ENCODE measurements around the gene ENGASE.

Gene ENGASE

DNA sequence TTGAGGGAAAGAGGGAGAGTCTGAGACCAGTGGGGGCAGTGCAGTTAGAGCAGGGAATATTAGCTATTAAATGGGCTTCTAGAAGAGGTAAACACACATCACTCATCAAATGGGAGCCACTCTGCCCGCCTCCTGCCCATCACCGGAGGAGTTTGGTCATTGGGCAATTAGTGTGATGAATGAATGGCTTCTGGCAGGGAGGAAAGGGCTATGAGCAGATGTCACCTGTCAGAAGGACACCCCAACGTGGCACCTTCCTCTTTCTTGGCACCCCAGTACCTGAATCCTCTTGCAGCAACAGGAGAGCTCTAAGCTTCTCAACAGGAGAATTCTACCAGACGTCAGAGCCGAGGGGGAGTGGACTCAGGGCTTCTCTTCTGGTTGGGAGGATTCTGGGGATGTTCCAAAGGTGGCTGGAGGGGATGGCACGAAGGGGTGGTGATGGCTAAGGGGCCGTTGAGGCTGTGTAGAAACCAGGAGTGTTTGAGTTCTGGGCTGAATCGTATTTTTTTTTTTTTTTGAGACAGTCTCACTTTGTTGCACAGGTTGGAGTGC lies 39.6 kb upstream of the ENGASE start:
- no peak for ATAC-seq
- Mint-ChIP-seq H3K4me3 (no peak overlapping the region), H3K9me3 (no peaks in the 10 kb centered on the region), H3K4me1 (no peaks in the 10 kb centered on the region), H3K27ac (no peak overlapping the region), H3K36me3 (no peaks in the 10 kb centered on the region)
- no peak for DNase-seq (ENCODE audit: low spot score in 2 of 2)

DNA sequence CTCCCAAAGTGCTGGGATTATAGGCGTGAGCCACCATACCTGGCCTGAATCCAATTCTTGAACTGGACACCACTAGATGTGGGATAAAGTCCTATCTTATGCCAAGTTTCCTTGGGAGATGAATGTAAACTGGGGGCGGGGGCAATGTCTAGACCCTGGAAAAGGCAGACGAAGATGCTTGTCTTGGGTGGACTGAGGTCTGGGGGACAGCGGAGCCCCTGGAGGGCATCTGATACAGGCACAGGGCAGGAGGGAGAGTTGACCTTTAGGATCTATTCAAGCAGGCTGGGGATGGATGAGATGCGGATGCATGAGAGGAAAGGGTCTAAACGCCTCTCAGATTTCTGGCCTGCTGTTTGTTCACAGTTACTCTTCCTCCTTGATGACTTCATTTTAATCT lies 38.9 kb upstream of the ENGASE start:
- Mint-ChIP-seq H3K9me3 (no peaks in the 10 kb centered on the region), H3K4me1 (no peaks in the 10 kb centered on the region), H3K4me3 (no peak overlapping the region), H3K36me3 (no peaks in the 10 kb centered on the region), H3K27ac (no peak overlapping the region)
- DNase-seq (ENCODE audit: low spot score in 2 of 2): no peak
- no peak for ATAC-seq

DNA sequence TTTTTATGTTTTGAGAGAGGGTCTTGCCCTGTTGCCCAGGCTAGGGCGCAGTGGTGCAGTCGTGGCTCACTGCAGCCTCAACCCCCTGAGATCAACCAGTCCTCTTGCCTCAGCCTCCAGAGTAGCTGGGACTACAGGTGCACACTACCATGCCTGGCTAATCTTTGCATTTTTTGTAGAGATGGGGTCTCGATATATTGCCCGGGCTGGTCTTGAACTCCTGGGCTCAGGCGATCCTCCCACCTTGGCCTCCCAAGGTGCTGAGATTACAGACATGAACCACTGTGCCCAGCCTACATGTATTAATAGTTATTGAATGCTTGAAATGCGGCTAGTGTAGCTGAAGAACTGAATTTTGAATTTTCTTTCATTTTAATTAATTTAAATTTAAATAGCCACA lies 38.4 kb upstream of the ENGASE start:
- Mint-ChIP-seq H3K27ac (no peak overlapping the region), H3K36me3 (no peaks in the 10 kb centered on the region)

DNA sequence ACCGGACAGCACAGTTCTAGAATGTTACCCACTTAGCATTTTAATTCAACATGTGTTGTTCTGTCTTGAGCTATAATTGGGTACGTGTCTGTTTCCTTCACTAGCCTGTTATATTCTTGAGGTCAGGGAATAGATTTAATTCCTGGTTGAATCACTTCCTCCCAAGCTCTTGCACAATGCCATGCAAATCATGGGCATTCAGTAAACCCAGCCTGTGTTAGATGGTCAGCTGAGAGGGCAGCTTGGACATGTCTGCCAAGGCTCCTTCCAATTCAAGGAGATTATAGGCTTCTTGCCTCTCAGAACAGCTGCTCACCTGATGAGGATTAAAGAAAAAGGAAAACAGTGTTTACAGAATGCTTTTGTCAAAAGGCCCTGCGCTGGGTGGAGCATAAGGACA lies 38.0 kb upstream of the ENGASE start:
- H3K9me3 Mint-ChIP-seq: no peaks in the 10 kb centered on the region
- H3K27ac Mint-ChIP-seq: no peak overlapping the region
- no peaks in the 10 kb centered on the region for H3K36me3 Mint-ChIP-seq
- DNase-seq (ENCODE audit: low spot score in 2 of 2): no peak
- no peak for ATAC-seq
- no peak overlapping the region for H3K4me3 Mint-ChIP-seq
- no peaks in the 10 kb centered on the region for H3K4me1 Mint-ChIP-seq

More for the DNA sequence above, 38.4 kb upstream of the ENGASE start:
- no peaks in the 10 kb centered on the region for H3K4me1 Mint-ChIP-seq
- DNase-seq (ENCODE audit: low spot score in 2 of 2) (no peak), ATAC-seq (no peak)
- H3K4me3 Mint-ChIP-seq: no peak overlapping the region
- H3K9me3 Mint-ChIP-seq: no peaks in the 10 kb centered on the region

DNA sequence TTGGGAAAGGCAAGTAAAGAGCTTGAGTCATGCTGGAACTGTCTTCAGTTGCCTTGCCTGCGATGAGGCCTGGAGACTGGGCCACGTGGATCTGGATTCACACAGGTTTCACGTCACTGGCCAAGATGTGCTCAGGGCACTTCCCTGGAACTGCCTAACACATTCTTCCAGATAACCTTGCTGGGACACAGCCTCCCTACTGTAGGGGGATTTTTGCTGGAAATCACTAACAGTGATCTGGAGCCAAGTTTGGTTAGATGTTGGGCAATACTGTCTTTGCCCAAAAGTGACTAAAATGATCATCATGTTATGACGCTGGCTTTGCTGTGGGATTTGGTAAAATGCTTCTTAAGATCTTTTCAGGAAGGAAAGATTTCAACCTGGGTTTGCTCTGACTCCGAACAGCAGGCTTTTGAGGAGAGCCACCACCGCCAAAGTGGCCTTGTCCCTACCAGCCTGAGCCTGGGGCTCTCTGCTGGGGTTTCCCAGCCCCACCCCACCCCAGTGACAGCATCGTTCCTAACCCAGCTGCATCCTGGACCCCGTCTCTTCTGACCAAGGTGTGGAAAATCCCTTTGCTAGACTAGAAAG lies 36.0 kb upstream of the ENGASE start:
- DNase-seq (ENCODE audit: low spot score in 2 of 2): no peak
- H3K36me3 Mint-ChIP-seq: no peaks in the 10 kb centered on the region

DNA sequence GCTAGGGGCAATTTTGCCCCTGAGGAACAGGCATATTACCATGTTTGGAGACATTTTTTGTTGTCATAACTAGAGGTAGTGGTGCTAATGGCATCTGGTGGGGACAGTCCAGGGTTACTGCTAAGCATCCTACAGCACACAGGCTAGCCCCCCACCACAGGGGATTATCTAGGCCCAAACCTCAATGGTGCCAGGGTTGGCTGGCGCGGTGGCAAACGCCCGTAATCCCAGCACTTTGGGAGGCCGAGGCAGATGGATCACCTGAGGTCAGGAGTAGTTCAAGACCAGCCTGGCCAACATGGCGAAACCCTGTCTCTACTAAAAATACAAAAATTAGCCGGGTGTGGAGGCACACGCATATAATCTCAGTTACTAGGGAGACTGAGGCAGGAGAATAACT lies 35.5 kb upstream of the ENGASE start:
- DNase-seq (ENCODE audit: low spot score in 2 of 2) (no peak), ATAC-seq (no peak)
- Mint-ChIP-seq H3K4me3 (no peak overlapping the region), H3K9me3 (no peaks in the 10 kb centered on the region), H3K27ac (no peak overlapping the region), H3K4me1 (peaks cover 8% of the 10 kb centered on the region), H3K36me3 (no peaks in the 10 kb centered on the region)

More for the DNA sequence above, 36.0 kb upstream of the ENGASE start:
- H3K4me1 Mint-ChIP-seq: peaks cover 8% of the 10 kb centered on the region
- no peak overlapping the region for H3K27ac Mint-ChIP-seq
- H3K9me3 Mint-ChIP-seq: no peaks in the 10 kb centered on the region
- no peak for ATAC-seq
- no peak overlapping the region for H3K4me3 Mint-ChIP-seq

DNA sequence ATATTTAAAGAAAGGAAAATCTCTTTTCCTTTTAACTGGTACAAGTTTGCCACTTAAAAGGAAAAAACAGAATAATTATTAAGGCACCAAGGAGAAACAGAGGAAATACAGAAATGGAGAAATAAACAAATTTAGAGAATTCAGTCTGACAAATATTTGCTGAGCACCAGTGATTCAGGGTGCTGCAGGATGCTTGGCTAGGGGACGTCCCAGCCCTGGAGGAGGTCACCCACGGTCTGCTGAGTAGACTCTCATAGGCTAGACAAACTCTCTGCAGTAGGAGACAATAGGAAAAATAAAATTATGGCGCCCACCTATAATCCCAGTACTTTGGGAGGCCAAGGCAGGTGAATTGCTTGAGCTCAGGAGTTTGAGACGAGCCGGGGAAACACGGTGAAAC lies 34.7 kb upstream of the ENGASE start:
- Mint-ChIP-seq H3K27ac (no peak overlapping the region), H3K36me3 (no peaks in the 10 kb centered on the region), H3K9me3 (no peaks in the 10 kb centered on the region), H3K4me1 (peaks cover 10% of the 10 kb centered on the region), H3K4me3 (no peak overlapping the region)
- no peak for DNase-seq (ENCODE audit: low spot score in 2 of 2)
- ATAC-seq: no peak

DNA sequence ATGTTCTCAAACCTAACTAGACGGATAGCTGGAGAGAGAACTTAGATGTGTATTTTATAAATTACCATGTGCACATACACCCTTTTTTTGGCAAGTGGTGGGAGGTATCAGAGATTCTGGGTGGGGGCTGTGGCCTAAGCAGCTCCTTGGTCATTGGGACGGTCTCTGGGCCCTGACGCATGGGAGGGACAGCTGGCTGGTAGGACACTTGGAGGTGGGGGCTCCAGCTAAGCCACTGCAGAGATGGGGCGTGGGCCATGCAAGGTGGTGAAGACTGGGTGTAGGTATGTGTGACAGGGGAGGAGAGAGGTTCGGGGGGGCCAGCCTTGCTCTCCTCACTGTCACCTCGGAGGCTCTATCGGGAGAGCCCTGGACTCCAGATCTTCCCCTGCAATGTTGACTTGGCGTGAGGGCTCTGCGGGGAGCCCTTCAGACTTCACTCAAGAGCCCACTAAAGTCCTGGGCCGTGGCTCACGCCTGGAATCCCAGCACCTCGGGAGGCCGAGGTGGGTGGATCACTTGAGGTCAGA lies 33.5 kb upstream of the ENGASE start:
- H3K4me3 Mint-ChIP-seq: no peak overlapping the region
- no peaks in the 10 kb centered on the region for H3K9me3 Mint-ChIP-seq
- H3K4me1 Mint-ChIP-seq: peaks cover 21% of the 10 kb centered on the region
- no peak for ATAC-seq
- H3K36me3 Mint-ChIP-seq: no peaks in the 10 kb centered on the region
- no peak for DNase-seq (ENCODE audit: low spot score in 2 of 2)
- H3K27ac Mint-ChIP-seq: no peak overlapping the region

DNA sequence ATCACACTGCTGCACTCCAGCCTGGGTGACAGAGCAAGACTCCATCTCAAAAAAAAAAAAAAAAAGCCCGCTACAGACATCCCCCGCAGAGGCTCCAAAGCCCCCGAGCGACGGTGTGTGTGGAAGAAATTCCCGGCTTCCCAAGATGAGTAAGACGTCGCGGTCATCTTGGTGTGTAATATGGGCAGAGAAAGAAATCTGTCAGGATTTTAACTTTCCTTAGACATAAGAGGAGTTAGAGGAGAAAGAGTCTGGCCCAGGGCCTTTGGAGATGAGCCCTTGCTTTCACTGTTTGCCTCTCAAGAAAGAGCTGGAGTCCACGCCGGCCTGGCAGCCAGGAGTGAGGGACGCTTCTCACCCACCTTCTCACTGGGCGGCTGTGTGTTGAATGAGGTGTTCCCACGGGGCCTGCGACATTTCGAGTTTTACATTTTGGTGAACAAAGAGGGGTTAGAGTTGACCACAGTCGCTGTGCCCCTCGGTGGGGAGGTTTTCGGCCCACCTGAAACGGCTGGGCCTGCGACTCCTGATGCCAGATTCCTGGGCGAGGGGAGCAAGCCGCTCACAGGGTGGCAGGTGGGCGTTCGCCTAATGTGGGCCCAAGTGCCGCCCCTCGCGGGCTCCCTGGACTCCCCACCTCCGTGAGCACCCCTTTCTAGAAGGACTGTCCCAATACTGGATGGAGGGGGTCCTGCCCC lies 32.8 kb upstream of the ENGASE start:
- DNase-seq (ENCODE audit: low spot score in 2 of 2) (no peak), ATAC-seq (no peak)
- Mint-ChIP-seq H3K9me3 (no peaks in the 10 kb centered on the region), H3K4me1 (peaks cover 21% of the 10 kb centered on the region), H3K36me3 (no peaks in the 10 kb centered on the region), H3K4me3 (no peak overlapping the region), H3K27ac (no peak overlapping the region)

DNA sequence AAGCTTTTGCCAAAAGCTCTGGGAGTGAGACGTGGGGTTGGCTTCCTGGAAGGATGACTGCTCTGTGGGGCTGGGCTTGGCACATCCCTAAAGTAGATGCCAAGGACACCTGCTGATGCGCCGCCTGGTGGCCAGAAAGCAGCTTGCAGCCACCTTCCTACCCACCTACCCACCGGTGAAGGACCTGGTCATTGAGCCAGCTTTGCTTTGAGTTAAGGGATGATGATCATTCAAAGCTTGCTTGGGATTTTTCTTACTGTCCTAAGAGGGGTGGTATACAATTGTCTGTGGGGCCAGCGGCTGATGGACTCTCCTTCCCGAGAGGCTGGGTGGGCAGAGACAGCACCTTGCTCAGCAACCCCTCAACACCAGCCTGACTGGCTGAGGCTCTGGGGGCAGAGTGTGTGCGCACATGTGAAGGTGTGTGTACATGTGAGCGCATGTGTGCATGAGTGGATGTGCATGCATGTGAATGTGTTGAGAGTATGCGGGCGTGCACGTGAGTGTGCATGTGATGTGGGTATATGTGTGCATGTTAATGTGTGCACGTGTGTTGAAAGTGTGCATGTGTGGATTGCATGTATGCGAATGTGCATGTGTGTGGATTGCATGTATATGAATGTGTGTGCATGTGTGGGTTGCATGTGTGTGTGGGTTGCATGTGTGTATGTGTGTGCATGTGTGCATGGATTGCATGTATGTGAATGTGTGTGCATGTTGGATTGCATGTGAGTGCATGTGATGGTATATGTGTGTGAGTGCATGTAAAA lies 32.0 kb upstream of the ENGASE start:
- DNase-seq (ENCODE audit: low spot score in 2 of 2): peak; percentile 57 to 83
- peak; percentile 74 for ATAC-seq
- Mint-ChIP-seq H3K27ac (no peak overlapping the region), H3K9me3 (no peaks in the 10 kb centered on the region), H3K36me3 (no peaks in the 10 kb centered on the region), H3K4me1 (peaks cover 21% of the 10 kb centered on the region), H3K4me3 (no peak overlapping the region)

DNA sequence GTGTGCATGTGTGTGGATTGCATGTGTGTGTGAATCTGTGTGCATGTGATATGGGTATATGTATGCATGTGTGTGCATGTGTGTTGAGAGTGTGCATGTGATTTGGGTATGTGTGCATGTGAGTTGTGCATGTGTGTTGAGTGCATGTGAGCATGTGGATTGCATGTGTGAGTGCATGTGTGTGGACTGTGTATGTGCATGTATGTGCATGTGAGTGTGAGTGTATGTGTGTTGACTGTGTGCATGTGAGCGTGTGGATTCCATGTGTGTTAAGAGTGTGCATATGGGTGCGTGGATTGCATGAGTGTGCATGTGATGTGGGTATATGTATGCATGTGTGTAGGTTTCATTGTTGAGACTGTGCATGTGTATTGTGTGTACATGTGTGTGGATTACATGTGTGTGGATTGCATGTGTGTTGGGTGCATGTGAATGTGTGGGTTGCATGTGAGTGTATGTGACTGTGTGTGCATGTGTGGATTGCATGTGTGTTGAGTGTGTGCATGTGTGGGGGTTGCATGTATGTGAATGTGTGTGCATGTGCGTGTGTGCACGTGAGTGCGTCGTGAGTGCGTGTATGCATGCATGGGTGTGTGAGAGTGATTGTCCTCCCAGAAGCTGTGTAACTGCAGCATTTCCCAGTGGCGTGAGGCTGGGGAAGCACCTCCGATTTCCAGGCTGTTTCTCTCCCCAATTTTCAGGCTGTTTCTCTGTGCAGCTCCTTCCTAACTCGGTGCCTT lies 31.3 kb upstream of the ENGASE start:
- no peaks in the 10 kb centered on the region for H3K36me3 Mint-ChIP-seq
- H3K9me3 Mint-ChIP-seq: no peaks in the 10 kb centered on the region
- peaks cover 21% of the 10 kb centered on the region for H3K4me1 Mint-ChIP-seq
- no peak overlapping the region for H3K4me3 Mint-ChIP-seq
- ATAC-seq (no peak), DNase-seq (ENCODE audit: low spot score in 2 of 2) (no peak)
- H3K27ac Mint-ChIP-seq: no peak overlapping the region

DNA sequence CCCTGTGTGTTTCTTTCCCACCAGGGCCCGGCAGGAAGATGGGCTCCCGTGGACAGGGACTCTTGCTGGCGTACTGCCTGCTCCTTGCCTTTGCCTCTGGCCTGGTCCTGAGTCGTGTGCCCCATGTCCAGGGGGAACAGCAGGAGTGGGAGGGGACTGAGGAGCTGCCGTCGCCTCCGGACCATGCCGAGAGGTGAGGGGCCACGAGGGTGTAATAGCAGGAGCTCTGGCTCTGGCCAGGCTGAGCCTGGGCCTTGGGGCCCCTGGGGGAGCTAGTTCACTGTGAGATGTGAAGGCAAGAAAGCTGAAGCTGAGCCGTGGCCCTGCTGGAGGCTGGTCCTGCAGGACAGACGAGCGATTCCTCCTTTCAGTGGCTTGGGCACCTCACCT lies 30.7 kb upstream of the ENGASE start:
- H3K4me1 Mint-ChIP-seq: peaks cover 21% of the 10 kb centered on the region
- H3K36me3 Mint-ChIP-seq: no peaks in the 10 kb centered on the region
- no peak for ATAC-seq
- DNase-seq (ENCODE audit: low spot score in 2 of 2): no peak
- H3K4me3 Mint-ChIP-seq: no peak overlapping the region
- H3K9me3 Mint-ChIP-seq: no peaks in the 10 kb centered on the region
- H3K27ac Mint-ChIP-seq: no peak overlapping the region

DNA sequence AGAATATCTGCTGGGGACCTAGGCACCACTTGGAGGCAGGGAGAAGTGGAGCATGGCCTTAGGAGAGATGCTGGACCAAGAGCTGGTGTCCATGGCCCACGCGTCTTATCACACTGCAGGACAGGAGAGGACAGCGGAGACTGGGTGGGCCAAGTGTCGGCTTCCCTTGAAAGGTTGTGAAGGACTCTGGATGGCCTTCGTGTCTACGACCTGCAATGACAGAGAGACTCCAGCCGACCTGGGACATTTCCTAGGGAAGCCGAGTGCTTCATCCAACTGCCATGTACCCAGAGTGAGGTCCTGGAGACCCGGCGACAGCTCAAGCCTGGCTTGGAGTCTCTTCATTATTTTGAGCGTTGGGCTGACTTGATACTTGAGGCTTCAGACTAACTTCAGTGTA lies 30.2 kb upstream of the ENGASE start:
- H3K36me3 Mint-ChIP-seq: no peaks in the 10 kb centered on the region
- H3K27ac Mint-ChIP-seq: peak overlapping the region; percentile 48
- ATAC-seq: no peak
- H3K4me3 Mint-ChIP-seq: no peak overlapping the region
- DNase-seq (ENCODE audit: low spot score in 2 of 2): no peak
- H3K4me1 Mint-ChIP-seq: peaks cover 21% of the 10 kb centered on the region
- no peaks in the 10 kb centered on the region for H3K9me3 Mint-ChIP-seq

DNA sequence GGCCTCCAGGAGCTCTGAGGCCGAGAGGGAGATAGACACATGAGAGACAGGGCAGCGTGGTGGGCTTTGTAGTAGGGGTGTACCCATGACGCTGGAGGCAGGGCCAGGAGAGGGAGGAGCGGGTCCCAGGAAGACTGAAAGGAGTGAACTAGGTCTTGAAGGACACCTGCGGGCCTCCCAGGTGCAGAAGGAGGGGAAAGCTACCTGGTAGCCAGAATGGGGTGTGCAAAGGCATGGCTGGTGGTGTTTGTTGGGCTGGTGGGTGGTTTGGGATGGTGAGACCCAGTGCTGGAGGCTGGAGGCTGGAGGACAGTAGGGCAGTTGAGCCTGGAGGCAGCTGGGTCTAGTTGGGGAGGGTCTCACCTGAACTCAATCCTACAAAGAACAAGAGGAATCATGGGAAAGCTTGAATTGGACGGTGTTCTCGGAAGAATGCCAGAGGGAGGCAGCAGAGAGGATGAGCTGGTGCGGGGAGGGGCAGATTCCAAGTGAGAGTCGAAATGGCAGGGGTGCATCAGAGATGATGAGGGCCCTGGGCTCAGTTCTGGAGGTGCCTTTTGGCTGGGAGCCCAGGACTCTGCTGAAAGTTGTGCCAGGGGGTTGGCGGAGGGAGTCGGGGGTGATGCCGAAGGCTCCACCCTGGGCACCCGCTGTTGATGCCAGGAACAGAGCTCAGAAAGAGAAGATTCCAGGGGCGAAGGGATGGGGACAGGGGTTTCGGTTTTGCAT lies 29.5 kb upstream of the ENGASE start:
- ATAC-seq (no peak), DNase-seq (ENCODE audit: low spot score in 2 of 2) (no peak)
- peak overlapping the region; percentile 48 for H3K27ac Mint-ChIP-seq
- H3K36me3 Mint-ChIP-seq: no peaks in the 10 kb centered on the region
- no peak overlapping the region for H3K4me3 Mint-ChIP-seq
- peaks cover 21% of the 10 kb centered on the region for H3K4me1 Mint-ChIP-seq
- H3K9me3 Mint-ChIP-seq: no peaks in the 10 kb centered on the region
